Activated naive CD4-positive, alpha-beta T cell treated with anti-CD3 and anti-CD28 coated beads, Interleukin-2, amount 10 ng/mL, durations not matched to agents 7 days and 5 days (primary cell): ENCODE data around the gene ABR.
"Not testable (repeated sequence)": the region's sequence is repeated elsewhere in the genome, so short reads cannot be mapped to it uniquely, and the experiment has no call there.

Source experiments
- CTCF ChIA-PET: fragments of 350-600 bp; sonication (Branson Sonifier 250); formaldehyde crosslinking; loops from one replicate; lab custom pipeline; 2021; ENCODE audit warnings: antibody characterized with exemption; lab: Charles Lee
- DNase-seq: peaks from one replicate; pipeline ENCODE4 v3.0.0-alpha.2; 2020
- H3K27ac Mint-ChIP-seq: one replicate; pipeline ENCODE4 v1.8.0; 2021; ENCODE audit warnings: mild to moderate bottlenecking, moderate library complexity, mixed read lengths
- H3K27me3 Mint-ChIP-seq: one replicate; pipeline ENCODE4 v1.8.0; 2021; ENCODE audit warnings: mild to moderate bottlenecking, mixed read lengths
- H3K36me3 Mint-ChIP-seq: one replicate; pipeline ENCODE4 v1.8.0; 2021; ENCODE audit warnings: mixed read lengths
- H3K4me1 Mint-ChIP-seq: one replicate; pipeline ENCODE4 v1.8.0; 2021; ENCODE audit warnings: mixed read lengths
- H3K4me3 Mint-ChIP-seq: one replicate; pipeline ENCODE4 v1.8.0; 2021; ENCODE audit warnings: mild to moderate bottlenecking, moderate library complexity, mixed read lengths
- H3K9me3 Mint-ChIP-seq: one replicate; pipeline ENCODE4 v1.8.0; 2021; ENCODE audit warnings: mixed read lengths

ABR gene

DNA sequence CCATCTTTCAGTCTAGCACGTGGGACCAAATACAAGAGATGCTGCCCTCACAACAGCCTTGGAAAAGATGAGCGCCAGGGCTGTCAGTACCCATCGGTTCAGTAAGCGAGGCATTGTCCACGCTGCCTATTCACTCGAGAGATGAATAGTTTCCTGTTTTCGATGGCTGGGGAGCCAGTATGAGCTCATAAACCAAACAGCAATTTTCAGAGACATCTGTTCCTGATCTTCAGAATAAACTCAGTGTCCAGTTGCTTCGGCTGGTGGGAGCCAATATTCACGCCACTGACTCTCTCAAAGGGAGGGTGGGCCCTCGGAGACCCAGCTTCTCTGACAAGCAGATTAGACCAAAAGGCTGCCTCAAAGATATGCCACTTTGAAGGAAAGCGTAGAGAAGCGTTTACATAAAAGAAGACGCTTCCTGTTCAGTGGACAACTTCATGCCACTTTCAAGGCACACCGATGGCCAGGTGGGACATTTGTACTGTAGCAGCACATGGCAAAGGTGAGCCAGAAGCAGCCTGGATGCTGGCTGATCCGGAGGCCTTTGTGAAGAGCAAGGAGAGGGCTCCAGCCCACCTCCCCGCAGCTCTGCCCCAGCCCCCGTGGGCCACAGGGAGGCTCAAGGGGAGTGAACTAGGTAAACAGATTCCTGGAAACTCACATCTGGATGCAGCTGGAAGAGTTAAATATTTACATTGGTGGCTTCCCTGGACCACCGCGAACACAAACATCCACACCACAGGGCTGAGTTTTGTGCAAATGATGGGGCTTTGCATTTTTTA, 176.8 kb downstream of the ABR start:
- CTCF ChIA-PET: interaction anchor here (0.6 kb wide), 1 partner anchor 300 kb away, joined by 3 read pairs; no protein-coding TSS in a partner anchor
- peaks cover 40% of the 10 kb centered on the region for H3K36me3 Mint-ChIP-seq
- no peaks in the 10 kb centered on the region for H3K9me3 Mint-ChIP-seq
- DNase-seq: no peak
- no peak overlapping the region for H3K4me3 Mint-ChIP-seq
- H3K27me3 Mint-ChIP-seq: no peaks in the 10 kb centered on the region
- H3K4me1 Mint-ChIP-seq: peaks cover 31% of the 10 kb centered on the region
- peak overlapping the region; percentile 65 for H3K27ac Mint-ChIP-seq

DNA sequence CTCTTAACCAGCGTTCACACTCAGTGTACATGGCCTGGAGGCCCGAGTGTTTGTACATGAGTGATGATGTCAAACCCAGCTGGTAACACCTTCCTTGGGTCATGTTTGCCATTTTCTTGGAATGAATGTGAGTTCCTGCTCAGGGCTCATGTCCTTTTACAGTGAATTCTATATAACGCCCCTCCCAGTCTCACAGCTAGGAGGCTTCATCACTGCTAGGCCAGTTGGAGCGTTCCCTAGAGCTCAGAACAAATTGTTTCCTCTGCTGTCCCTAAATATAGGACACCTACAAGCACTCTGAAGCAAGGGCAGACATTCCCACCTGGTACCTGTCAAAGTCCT, 177.4 kb downstream of the ABR start:
- Mint-ChIP-seq H3K4me3 (no peak overlapping the region), H3K27ac (peak overlapping the region; percentile 68), H3K27me3 (no peaks in the 10 kb centered on the region), H3K36me3 (peaks cover 39% of the 10 kb centered on the region), H3K9me3 (no peaks in the 10 kb centered on the region), H3K4me1 (peaks cover 34% of the 10 kb centered on the region)
- CTCF ChIA-PET: interaction anchor here (0.6 kb wide), 1 partner anchor 299 kb away, joined by 3 read pairs; no protein-coding TSS in a partner anchor
- no peak for DNase-seq

DNA sequence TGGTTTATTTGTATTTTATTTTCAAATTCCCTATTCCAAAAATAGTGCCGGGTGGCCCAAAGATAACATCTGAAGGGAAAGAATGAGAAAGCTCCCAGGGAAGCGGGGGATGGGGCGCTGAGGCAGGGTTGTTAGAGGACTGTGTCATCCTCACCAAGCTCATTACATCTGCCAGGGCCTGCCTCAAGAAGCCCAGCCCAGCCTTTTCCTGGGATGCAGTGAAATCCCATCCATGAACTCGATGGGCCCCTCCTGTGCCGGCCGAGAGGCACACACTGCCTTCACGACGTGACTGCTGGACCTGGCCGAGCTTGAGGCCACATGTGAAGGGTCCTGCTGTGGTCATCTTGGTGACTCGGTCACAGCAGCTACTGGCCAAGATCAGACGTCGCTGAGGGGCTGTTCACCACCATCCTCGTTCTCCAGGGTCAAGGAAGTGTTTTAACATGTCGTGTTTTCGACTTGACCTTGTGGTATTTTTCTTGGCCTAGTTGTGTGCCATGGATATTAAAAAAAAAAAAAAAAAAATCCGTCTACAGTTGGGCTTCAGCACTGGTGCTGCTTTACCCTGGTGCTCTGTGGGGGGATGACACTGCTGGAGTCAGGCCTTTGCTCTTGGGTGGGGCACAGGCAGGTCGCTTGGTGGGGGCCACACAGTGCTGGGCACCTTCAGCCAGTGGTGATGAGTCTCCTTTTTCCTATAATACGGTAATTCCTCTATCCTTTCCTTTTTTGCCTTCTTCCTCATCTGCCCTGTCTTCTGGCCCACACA, 178.0 kb downstream of the ABR start:
- Mint-ChIP-seq H3K4me3 (no peak overlapping the region), H3K27ac (peak overlapping the region; percentile 68), H3K27me3 (no peaks in the 10 kb centered on the region), H3K4me1 (peaks cover 37% of the 10 kb centered on the region), H3K36me3 (peaks cover 38% of the 10 kb centered on the region), H3K9me3 (no peaks in the 10 kb centered on the region)
- CTCF ChIA-PET: interaction anchor here (1.2 to 1.5 kb wide), 2 partner anchors 21 to 289 kb away, joined by 4 to 5 read pairs; no protein-coding TSS in a partner anchor
- DNase-seq: no peak

DNA sequence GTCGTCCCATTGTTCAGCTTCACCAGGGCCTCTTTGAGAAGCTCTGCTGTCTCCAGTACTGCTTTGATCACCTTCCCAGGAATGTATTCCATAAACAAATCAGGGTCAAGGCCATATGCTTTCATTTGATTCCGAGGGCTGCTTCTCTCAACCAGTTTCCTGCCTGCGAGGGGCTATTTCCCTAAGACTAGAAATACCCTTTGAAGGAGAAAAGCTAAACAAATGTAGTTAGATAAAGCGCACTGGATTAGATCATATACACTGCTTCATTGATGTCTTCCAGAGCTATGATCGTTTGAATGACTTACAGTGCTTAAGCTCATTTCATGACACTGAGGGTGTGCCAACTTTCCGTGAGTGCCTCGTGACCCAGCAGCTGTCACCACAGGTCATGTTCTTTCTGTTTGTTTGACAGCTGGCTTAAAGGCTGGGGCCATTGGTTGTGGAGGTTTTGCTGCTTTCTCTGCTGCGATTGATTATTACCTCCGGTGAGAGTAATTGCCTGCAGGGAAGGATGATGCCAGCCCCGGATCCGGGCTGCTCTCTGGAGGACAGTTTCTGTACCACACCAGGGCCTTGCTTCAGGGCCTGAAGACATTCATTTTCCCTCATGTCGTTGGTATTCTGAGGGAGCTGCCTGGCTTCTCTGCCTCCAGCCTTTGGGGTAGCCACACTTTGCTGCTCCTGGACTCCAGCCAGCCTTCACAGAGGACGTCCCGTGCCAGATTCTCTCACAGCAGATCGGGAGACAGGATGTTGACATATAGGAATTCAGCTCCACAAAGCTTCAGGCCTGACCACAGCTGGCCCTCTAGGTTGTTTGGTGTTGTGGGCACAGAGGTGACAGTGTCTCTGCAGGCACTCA, 179.0 kb downstream of the ABR start:
- H3K27ac Mint-ChIP-seq: no peak overlapping the region

DNA sequence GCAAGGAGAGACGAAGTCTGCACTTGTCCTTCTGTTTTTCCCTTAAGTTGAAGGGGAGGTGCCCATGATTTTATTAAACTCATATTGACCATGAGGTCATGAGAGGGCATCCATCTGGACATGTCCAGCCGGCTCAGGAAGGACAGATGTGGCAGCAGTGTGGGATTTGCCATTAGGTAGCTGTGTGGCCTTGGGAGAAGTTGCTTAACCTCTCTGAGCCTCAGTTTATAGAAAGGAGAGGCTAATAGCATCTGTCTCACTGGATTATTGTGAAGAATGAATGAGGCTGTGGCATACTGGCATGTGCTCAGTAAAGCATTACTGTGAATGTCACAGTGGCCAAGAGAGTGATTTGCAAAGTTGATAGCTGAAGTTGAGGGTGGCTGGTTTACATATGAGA, 181.7 kb downstream of the ABR start:
- Mint-ChIP-seq H3K4me1 (peaks cover 28% of the 10 kb centered on the region), H3K36me3 (peaks cover 25% of the 10 kb centered on the region), H3K27ac (peak overlapping the region; percentile 78), H3K4me3 (peak overlapping the region; percentile 98), H3K9me3 (peaks cover 22% of the 10 kb centered on the region), H3K27me3 (peaks cover 6% of the 10 kb centered on the region)
- DNase-seq: no peak
- CTCF ChIA-PET: interaction anchor here (1.7 kb wide), 2 partner anchors 58 to 203 kb away, joined by 9 to 11 read pairs; no protein-coding TSS in a partner anchor

More for the DNA sequence above, 179.0 kb downstream of the ABR start:
- peaks cover 6% of the 10 kb centered on the region for H3K27me3 Mint-ChIP-seq
- DNase-seq: no peak
- peaks cover 40% of the 10 kb centered on the region for H3K4me1 Mint-ChIP-seq
- H3K9me3 Mint-ChIP-seq: no peaks in the 10 kb centered on the region
- peaks cover 37% of the 10 kb centered on the region for H3K36me3 Mint-ChIP-seq
- H3K4me3 Mint-ChIP-seq: no peak overlapping the region
- CTCF ChIA-PET: interaction anchor here (0.6 to 1.5 kb wide), 5 partner anchors 20 to 751 kb away, joined by 3 to 5 read pairs (median 3); no protein-coding TSS in a partner anchor

DNA sequence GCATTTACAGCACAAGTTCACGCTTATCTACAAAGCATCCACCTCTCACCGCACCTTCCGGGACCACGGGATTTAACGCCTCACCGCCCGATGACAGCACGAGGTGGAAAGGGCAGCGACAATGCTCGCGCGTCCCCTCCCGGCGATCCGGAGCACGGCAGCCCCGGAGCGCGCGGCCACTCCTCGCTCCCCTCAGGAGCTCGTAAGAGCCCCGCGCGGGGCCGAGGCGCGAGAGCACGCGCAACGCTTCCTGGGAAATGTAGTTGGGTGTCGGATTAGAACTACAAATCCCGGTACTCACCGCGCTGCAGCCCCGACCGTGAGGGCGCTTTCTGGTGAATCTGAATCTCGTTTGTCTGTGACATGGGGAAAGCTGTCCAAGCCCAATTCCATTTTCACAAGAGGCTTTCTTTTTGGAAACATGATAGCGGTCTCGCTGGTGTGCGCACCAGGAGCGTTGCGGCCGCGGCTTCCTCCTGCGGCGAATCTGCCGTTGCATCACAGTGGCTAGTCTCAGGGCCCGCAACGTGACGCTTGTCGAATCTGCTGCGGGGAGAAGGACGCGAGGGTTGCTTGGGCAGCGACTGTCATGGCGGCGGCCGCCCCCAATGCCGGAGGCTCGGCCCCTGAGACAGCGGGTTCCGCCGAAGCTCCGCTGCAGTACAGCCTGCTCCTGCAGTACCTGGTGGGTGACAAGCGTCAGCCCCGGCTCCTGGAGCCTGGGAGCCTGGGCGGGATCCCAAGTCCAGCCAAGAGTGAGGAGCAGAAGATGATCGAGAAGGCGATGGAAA, 183.0 kb downstream of the ABR start, which contains the start of gene TIMM22:
TIMM22 (plus strand) TSS at position 576 of the 791 bp plus-strand sequence; CDS start at position 590, 14 bp downstream.
- peak; percentile 95 for DNase-seq
- H3K36me3 Mint-ChIP-seq: peaks cover 19% of the 10 kb centered on the region
- H3K27me3 Mint-ChIP-seq: peaks cover 6% of the 10 kb centered on the region
- H3K4me3 Mint-ChIP-seq: peak within 1 kb of the TSS; percentile 98
- H3K4me1 Mint-ChIP-seq: peaks cover 26% of the 10 kb centered on the region
- peak within 1 kb of the TSS; percentile 98 for H3K27ac Mint-ChIP-seq
- CTCF ChIA-PET: interaction anchor here (0.6 to 2.6 kb wide), 13 partner anchors 14 to 585 kb away, joined by 3 to 23 read pairs (median 5); partner anchors contain the start of genes GLOD4, MRM3 and NXN
- H3K9me3 Mint-ChIP-seq: peaks cover 29% of the 10 kb centered on the region

DNA sequence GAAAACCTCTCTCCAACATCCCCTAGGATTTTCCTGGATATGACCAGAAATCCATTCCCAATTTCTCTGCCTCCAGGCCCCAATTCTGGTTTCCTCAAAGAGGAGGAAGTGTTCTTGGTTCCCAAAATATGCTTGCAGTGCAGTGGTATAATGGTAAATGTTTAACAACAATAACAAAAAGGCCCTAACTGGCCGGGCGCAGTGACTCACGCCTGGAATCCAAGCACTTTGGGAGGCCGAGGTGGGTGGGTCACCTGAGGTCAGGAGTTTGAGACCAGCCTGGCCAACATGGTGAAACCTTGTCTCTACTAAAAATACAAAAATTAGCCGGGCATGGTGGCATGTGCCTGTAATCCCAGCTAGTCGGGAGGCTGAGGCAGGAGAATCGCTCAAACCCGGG, 184.5 kb downstream of the ABR start:
- Mint-ChIP-seq H3K9me3 (peaks cover 29% of the 10 kb centered on the region), H3K4me1 (peaks cover 26% of the 10 kb centered on the region), H3K36me3 (peaks cover 11% of the 10 kb centered on the region)
- not testable (repeated sequence) for H3K27me3 Mint-ChIP-seq, H3K4me3 Mint-ChIP-seq, H3K27ac Mint-ChIP-seq, DNase-seq
- CTCF ChIA-PET: interaction anchor here (1.0 to 2.6 kb wide), 3 partner anchors 12 to 583 kb away, joined by 3 to 23 read pairs (median 3); partner anchors contain the start of gene NXN

DNA sequence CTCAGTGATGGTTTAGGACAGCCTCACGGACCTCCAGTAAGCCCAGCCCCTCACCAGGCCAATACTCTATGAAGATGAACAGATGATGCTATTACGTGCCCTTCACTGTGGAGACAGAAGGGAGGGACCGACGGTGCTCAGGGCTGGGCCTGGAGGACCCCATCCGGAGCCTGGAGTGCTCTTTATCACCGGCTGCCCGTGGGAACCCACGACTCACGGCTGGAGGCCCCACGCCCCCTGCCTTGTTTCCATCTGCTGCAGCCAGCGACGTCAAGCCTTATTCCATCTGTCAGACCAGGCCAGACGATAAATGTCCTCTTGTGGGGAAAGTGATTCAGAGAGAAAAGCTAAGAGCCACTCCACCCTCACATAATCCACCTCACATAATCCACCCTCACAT, 186.8 kb downstream of the ABR start:
- peaks cover 6% of the 10 kb centered on the region for H3K27me3 Mint-ChIP-seq
- no peak overlapping the region for H3K4me3 Mint-ChIP-seq
- CTCF ChIA-PET: no interaction called here
- no peak overlapping the region for H3K27ac Mint-ChIP-seq
- H3K4me1 Mint-ChIP-seq: peaks cover 10% of the 10 kb centered on the region
- no peak for DNase-seq
- peaks cover 29% of the 10 kb centered on the region for H3K9me3 Mint-ChIP-seq
- no peaks in the 10 kb centered on the region for H3K36me3 Mint-ChIP-seq

DNA sequence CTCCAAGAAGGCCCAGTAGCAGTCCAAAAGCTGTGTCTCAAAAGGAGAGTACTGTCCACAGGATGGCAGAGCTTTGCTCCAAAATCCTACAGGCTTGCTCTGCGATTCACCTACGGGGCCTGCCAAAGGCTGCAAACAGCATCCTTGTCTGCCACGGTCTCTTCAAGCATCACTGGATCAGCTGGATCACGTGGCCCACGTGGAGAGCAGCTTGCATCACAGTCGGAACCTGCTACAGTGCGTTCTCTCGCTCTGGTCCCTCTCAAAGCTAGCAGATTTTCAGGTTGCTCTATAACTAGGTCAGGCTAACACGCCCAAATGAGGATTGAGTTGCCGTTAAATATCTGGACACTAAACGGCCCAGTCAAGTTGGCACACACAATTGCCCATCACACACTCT, 191.2 kb downstream of the ABR start:
- no peaks in the 10 kb centered on the region for H3K36me3 Mint-ChIP-seq
- no peak for DNase-seq
- H3K4me1 Mint-ChIP-seq: no peaks in the 10 kb centered on the region
- no peaks in the 10 kb centered on the region for H3K27me3 Mint-ChIP-seq
- no peak overlapping the region for H3K4me3 Mint-ChIP-seq
- CTCF ChIA-PET: interaction anchor here (1.0 kb wide), 1 partner anchor 288 kb away, joined by 3 read pairs; no protein-coding TSS in a partner anchor
- H3K9me3 Mint-ChIP-seq: peaks cover 12% of the 10 kb centered on the region
- no peak overlapping the region for H3K27ac Mint-ChIP-seq

DNA sequence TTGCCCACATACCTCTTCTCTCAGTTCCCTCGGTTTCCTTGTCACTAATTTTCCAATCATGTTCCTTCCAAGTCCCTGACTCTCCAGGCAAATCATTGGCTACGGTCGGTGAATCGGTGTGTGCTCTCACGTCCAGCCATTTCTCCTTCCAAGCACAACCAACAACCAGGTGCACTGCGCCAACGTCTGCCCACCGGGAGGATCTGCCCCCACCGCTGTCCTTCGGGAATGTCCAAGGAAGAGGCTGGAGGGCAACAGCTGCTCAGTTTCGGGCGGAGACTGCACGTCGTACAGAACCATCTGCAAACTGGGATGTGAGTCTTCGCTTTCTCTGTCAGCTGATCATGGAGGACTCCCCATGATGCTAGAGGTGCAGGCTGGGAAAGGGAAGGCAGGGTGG, 191.8 kb downstream of the ABR start:
- no peaks in the 10 kb centered on the region for H3K27me3 Mint-ChIP-seq
- no peaks in the 10 kb centered on the region for H3K4me1 Mint-ChIP-seq
- CTCF ChIA-PET: interaction anchor here (1.0 kb wide), 1 partner anchor 288 kb away, joined by 3 read pairs; no protein-coding TSS in a partner anchor
- no peak overlapping the region for H3K27ac Mint-ChIP-seq
- DNase-seq: no peak
- no peak overlapping the region for H3K4me3 Mint-ChIP-seq
- H3K9me3 Mint-ChIP-seq: peaks cover 6% of the 10 kb centered on the region
- no peaks in the 10 kb centered on the region for H3K36me3 Mint-ChIP-seq

DNA sequence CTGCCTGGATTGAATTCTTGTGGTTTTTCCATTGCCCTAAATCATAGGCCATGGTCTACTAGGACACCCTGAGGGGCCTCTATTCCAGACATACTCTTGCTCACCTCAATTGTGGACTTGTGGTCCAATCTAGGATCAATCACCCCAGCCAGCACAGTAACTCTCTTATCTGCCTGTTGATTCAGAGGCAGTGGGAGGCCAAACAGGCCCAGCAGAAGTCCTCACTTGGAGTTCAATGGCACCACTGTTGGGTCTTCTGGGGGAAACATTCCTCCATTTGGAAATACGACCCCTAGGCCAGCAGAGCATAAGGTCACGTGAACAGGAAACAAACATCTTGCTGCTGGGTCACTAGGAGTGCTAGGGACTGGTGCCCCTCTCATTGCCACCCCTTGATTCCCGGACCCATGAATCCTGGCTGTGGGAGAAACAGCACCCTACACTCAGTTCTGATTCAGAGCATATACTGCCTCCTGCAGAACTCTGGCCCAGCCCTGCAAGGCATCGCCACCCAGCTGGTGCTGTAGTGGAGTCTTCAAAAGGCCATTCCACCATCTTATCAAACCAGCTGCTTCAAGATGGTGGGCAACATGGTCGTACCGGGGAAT, 193.4 kb downstream of the ABR start:
- CTCF ChIA-PET: no interaction called here
- no peak overlapping the region for H3K27ac Mint-ChIP-seq
- DNase-seq: no peak
- H3K36me3 Mint-ChIP-seq: no peaks in the 10 kb centered on the region
- H3K4me3 Mint-ChIP-seq: no peak overlapping the region
- no peaks in the 10 kb centered on the region for H3K27me3 Mint-ChIP-seq
- H3K9me3 Mint-ChIP-seq: no peaks in the 10 kb centered on the region
- no peaks in the 10 kb centered on the region for H3K4me1 Mint-ChIP-seq

DNA sequence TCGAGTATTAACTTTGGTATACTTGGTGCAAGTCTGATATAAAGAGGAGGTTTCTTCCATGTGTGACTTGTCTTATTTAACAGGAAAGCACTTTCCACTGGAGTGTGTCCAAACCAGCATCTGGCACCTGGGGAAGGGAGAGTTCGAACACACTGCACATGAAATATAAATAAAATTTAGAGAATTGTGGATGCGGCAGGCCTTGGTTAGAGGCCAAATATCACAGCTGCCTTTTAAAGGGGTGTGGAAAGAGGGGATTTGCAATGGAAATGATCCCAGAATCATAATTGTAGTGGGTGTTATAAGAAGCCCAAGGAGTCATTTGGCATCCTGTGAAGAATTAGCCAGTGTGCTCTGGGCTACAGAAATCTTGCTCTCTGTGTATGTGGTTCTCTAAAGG, 195.9 kb downstream of the ABR start:
- H3K27ac Mint-ChIP-seq: no peak overlapping the region

More for the DNA sequence above, 195.9 kb downstream of the ABR start:
- no peak for DNase-seq
- Mint-ChIP-seq H3K4me3 (no peak overlapping the region), H3K36me3 (no peaks in the 10 kb centered on the region), H3K9me3 (no peaks in the 10 kb centered on the region), H3K4me1 (peaks cover 15% of the 10 kb centered on the region), H3K27me3 (peaks cover 16% of the 10 kb centered on the region)
- CTCF ChIA-PET: interaction anchor here (1.2 kb wide), 1 partner anchor 15 kb away, joined by 3 read pairs; no protein-coding TSS in a partner anchor
